ENCODE data around the gene TMED6. TPM values are rescaled to one million over a fixed set of nuclear protein-coding genes. Genes with fewer than 3 reads are reported as not detected.

Gene TMED6
- total and polyA plus RNA-seq, 2 of the 8 experiments (the other 6 are each of a cell fraction or from before 2014, with no cell fraction given), result not detected

DNA sequence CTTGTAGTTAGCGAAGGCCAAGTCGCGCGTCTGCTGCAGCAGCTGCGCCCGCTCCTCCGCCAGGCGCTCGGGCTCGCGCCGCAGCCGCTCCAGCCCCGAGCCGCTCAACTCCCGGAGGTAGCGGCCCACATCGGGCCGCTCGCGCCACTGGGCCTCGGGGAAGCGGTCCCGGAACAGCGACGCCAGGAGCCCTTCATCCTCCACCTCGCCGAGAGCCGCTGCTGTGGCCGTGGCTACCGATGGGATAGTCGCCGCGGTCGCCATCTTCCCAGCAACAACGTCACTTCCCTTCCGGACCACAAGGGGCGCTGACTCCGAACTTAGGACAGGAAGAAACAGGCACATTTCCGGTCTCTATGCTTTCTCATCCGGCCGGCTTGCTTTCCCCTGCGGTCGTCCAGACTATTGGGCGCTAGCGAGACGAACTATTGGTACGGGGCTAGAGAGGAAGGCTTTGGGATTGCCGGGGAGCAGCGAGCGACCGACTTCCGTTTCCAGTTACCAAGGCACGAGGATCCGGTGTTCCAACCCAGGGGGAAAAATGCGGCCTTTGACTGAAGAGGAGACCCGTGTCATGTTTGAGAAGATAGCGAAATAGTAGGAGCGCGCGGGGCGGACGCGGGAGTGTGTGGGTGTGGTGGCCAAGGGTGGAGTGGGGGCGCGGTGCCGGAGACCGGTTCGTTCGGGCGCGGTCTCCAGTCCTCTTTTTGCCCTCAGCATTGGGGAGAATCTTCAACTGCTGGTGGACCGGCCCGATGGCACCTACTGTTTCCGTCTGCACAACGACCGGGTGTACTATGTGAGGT is 12.1 kb downstream of the TMED6 start, which contains the start of the genes COG8 and NIP7:
TSS of gene COG8 (minus strand) at position 276 of the 806 bp plus-strand sequence. CDS start at position 264, 12 bp downstream.
TSS of gene NIP7 (plus strand) at position 484 of the 806 bp plus-strand sequence. CDS start at position 542, 58 bp downstream.
- no peaks in the 10 kb centered on the region for H3K9me3 ChIP-seq (ENCODE audit: insufficient read depth in 2 of 2, low read depth in 1 of 2, low read length in 1 of 2)
- DNase-seq (ENCODE audit: low read depth in 1 of 2, low spot score in 2 of 2) (peak; percentile 93 to 97), FAIRE-seq (peak; percentile 28)
- peak within 1 kb of the TSS; percentile 53; the same call in 1 of the 2 replicates for H2AFZ ChIP-seq (ENCODE audit: low read length)
- POLR2A ChIA-PET (ENCODE audit: partially characterized antibody), result interaction anchor here (0.6 to 29.8 kb wide), 11 partner anchors 9 to 546 kb away, joined by 3 to 497 read pairs (median 3); partner anchors contain the start of genes CYB5B, PDF, SNTB2 and TMED6
- H3K79me1 ChIP-seq (ENCODE audit: low read depth, low read length), result peaks cover 6% of the 10 kb centered on the region; the same call in 1 of the 2 replicates
- peaks cover 2 to 3% of the 10 kb centered on the region in 2 experiments for H4K20me1 ChIP-seq (replicated peaks in 1 of 2; ENCODE audit: control insufficient read depth in 1 of 2, insufficient read depth in 2 of 2, low read length in 2 of 2)
- no peaks in the 10 kb centered on the region for H3K27me3 ChIP-seq (replicated peaks in 1 of 4; ENCODE audit: control insufficient read depth in 3 of 4, extremely low read depth in 1 of 4, insufficient read depth in 3 of 4, low read length in 3 of 4)
- H2BK5ac ChIP-seq (ENCODE audit: low read depth, low read length), result peak within 1 kb of the TSS; percentile 77
- H2BK15ac ChIP-seq (ENCODE audit: low read length), result no peak within 1 kb of the TSS
- H4K91ac ChIP-seq (replicated peaks; ENCODE audit: insufficient read length, low read length), result peak within 1 kb of the TSS; percentile 66
- CTCF ChIA-PET (ENCODE audit: partially characterized antibody), result interaction anchor here (0.7 to 2.0 kb wide), 8 partner anchors 13 to 215 kb away, joined by 3 to 10 read pairs (median 4); partner anchors contain the start of gene TMED6
- WGBS, 2 experiments (ENCODE audit: extremely low coverage in 1 of 2, insufficient coverage in 1 of 2, insufficient read length in 1 of 2, insufficient replicate concordance in 2 of 2, low coverage in 1 of 2, low lambda C conversion rate in 2 of 2, missing lambda C conversion rate in 1 of 2), result 2% methylated on average over 73 of the region's 77 CpGs; no CpG with 5 or more reads in 1 of the 2 experiments
- peak within 1 kb of the TSS; percentile 67 to 93 (median 92) for H3K9ac ChIP-seq (replicated peaks in 1 of 4; ENCODE audit: extremely low read depth in 1 of 4, low read depth in 3 of 4, low read length in 3 of 4)
- H3K14ac ChIP-seq (ENCODE audit: insufficient read length), result no peak within 1 kb of the TSS
- peaks cover 0 to 9% (median 3%) of the 10 kb centered on the region in 4 experiments; a peak in 4 of 7 replicates for H3K4me1 ChIP-seq (replicated peaks in 1 of 4; ENCODE audit: control insufficient read depth in 3 of 4, insufficient read depth in 4 of 4, low read length in 3 of 4)
- H4K5ac ChIP-seq (ENCODE audit: insufficient read length, low read depth, low read length), result peak within 1 kb of the TSS; percentile 58
- H3K4ac ChIP-seq (replicated peaks; ENCODE audit: insufficient read length, low read depth, low read length), result peak within 1 kb of the TSS; percentile 63
- peak within 1 kb of the TSS; percentile 71 to 98 (median 92) for H3K4me3 ChIP-seq (ENCODE audit: extremely low read depth in 1 of 4, insufficient read depth in 2 of 4, low read depth in 3 of 4, low read length in 4 of 4)
- peaks cover 5% of the 10 kb centered on the region; the same call in 1 of the 2 replicates for H3K23me2 ChIP-seq (ENCODE audit: low read depth, low read length)
- peak within 1 kb of the TSS; percentile 92 for H4K8ac ChIP-seq (ENCODE audit: extremely low read depth, insufficient read depth, low read length)
- peak within 1 kb of the TSS; percentile 87 to 97 for H3K4me2 ChIP-seq (ENCODE audit: insufficient read depth in 1 of 2, low read depth in 2 of 2, low read length in 2 of 2)
- H3K27ac ChIP-seq (ENCODE audit: low read depth, low read length), result peak within 1 kb of the TSS; percentile 81
- H3K56ac ChIP-seq (replicated peaks; ENCODE audit: insufficient read length, low read depth, low read length), result peak within 1 kb of the TSS; percentile 84
- H2AK5ac ChIP-seq (ENCODE audit: low read depth, low read length), result no peak within 1 kb of the TSS; the same call in 1 of the 2 replicates
- H2BK120ac ChIP-seq (replicated peaks; ENCODE audit: low read depth, low read length), result no peak within 1 kb of the TSS
- no peak within 1 kb of the TSS for H2BK20ac ChIP-seq (ENCODE audit: low read length)
- H3K36me3 ChIP-seq (ENCODE audit: control insufficient read depth in 2 of 4, insufficient read depth in 4 of 4, low read length in 3 of 4), result peaks cover 26 to 54% (median 34%) of the 10 kb centered on the region in 4 experiments
- H3K79me2 ChIP-seq (ENCODE audit: control insufficient read depth in 1 of 2, insufficient read depth in 2 of 2, low read length in 2 of 2), result peaks cover 12 to 43% of the 10 kb centered on the region in 2 experiments
- H3K18ac ChIP-seq (ENCODE audit: extremely low read depth, low read length), result no peak within 1 kb of the TSS
- no peak within 1 kb of the TSS for H2BK12ac ChIP-seq (ENCODE audit: low read depth, low read length)
- no peak within 1 kb of the TSS for H3K23ac ChIP-seq (ENCODE audit: insufficient read length)
- TF ChIP-seq NRF1 (IDR thresholded peaks at IDR 0.05; ENCODE audit: low read depth, low read length) (no peak), TCF12 (IDR thresholded peaks at IDR 0.05; ENCODE audit: low read depth, low read length) (no peak), CREB1 (IDR thresholded peaks at IDR 0.05) (peak; percentile 89), GTF2F1 (IDR thresholded peaks at IDR 0.05; ENCODE audit: borderline replicate concordance, low read depth, low read length) (peak; percentile 76)
